HEK293 (cell line): Measurements from ENCODE around the gene CRIP2.

Experiments
- CTCF ChIP-seq: fragments of 450-650 bp; formaldehyde crosslinking; IDR thresholded peaks from 2 replicates; pipeline ENCODE4 v1.5.1; 2016; ENCODE audit warnings: missing biosample characterization, missing genetic modification characterization
- ZEB2 ChIP-seq: fragments of 450-650 bp; formaldehyde crosslinking; IDR thresholded peaks from 2 replicates; pipeline ENCODE4 v1.5.1; 2016; ENCODE audit warnings: missing biosample characterization, missing genetic modification characterization
- ZNF354C ChIP-seq: fragments of 450-650 bp; formaldehyde crosslinking; IDR thresholded peaks from 2 replicates; pipeline ENCODE4 v1.5.1; 2016; ENCODE audit warnings: missing biosample characterization, missing genetic modification characterization, low read depth, borderline replicate concordance
- ZNF423 ChIP-seq: fragments of 450-650 bp; formaldehyde crosslinking; IDR thresholded peaks from 2 replicates; pipeline ENCODE4 v1.5.1; 2016; ENCODE audit warnings: missing biosample characterization, missing genetic modification characterization
- ZNF561 ChIP-seq: fragments of 450-650 bp; IDR thresholded peaks from 2 replicates; pipeline ENCODE4 v1.5.1; 2018; ENCODE audit warnings: missing biosample characterization, missing genetic modification characterization, borderline replicate concordance
- ZNF600 ChIP-seq: fragments of 450-650 bp; formaldehyde crosslinking; IDR thresholded peaks from 2 replicates; pipeline ENCODE4 v1.5.1; 2016; ENCODE audit warnings: missing biosample characterization, missing genetic modification characterization
- ZNF645 ChIP-seq: fragments of 450-650 bp; formaldehyde crosslinking; IDR thresholded peaks from 2 replicates; pipeline ENCODE4; 2016; ENCODE audit warnings: missing biosample characterization, missing genetic modification characterization
- ZSCAN16 ChIP-seq: fragments of 450-650 bp; formaldehyde crosslinking; IDR thresholded peaks from 2 replicates; pipeline ENCODE4 v1.5.1; 2016; ENCODE audit warnings: missing biosample characterization, missing genetic modification characterization
- ZSCAN4 ChIP-seq: fragments of 450-650 bp; formaldehyde crosslinking; IDR thresholded peaks from 2 replicates; pipeline ENCODE4 v1.5.1; 2017; ENCODE audit warnings: missing biosample characterization, missing genetic modification characterization

GRCh38 chr14:105455766-105456660, 18.6 kb upstream of the CRIP2 start:
- TF ChIP-seq ZSCAN4 (tag by site-specific recombination) (no peak), ZNF423 (no peak), ZNF561 (no peak), CTCF (tag by site-specific recombination) (no peak), ZNF354C (tag by site-specific recombination) (no peak), ZNF600 (no peak), ZNF645 (no peak), ZEB2 (no peak), ZSCAN16 (tag by site-specific recombination) (no peak)
